A549 (cell line): ENCODE results near the gene DNAJB1. TPM values are rescaled to one million over a fixed set of nuclear protein-coding genes. Genes with fewer than 3 reads are reported as not detected.

Source experiments
- ATAC-seq, 2 experiments: fragments of 200-7000 bp in 1 of 2; fragments of >200 bp in 1 of 2; cut with Nextera tagmentation in 1 of 2; cut with Tn5 transposase in 1 of 2; 3 replicates each; pipeline versions ENCODE4 v1.8.0 to v1.9.1; 2018 to 2020; ENCODE audit warnings: mild to moderate bottlenecking in 1 of 2, moderate library complexity in 1 of 2
- CTCF ChIA-PET: fragments of 300-600 bp; sonication (Branson Sonifier 250); formaldehyde crosslinking; extraction: SDS; loops from one replicate; lab custom pipeline; 2021; ENCODE audit warnings: antibody characterized with exemption, inconsistent platforms; lab: Yijun Ruan, JAX
- POLR2A ChIA-PET: fragments of 350-600 bp; formaldehyde crosslinking; extraction: SDS; loops from one replicate; lab custom pipeline; 2021; ENCODE audit warnings: antibody characterized with exemption, inconsistent platforms; lab: Yijun Ruan, JAX
- DNase-seq, 2 experiments: peaks; one replicate each; pipeline versions ENCODE4 v3.0.0 to v3.0.0-alpha.2; 2011 to 2016; ENCODE audit warnings: low read depth in 1 of 2, low spot score in 1 of 2
- FAIRE-seq: peaks from 2 replicates; lab custom pipeline; 2011; peaks lifted over from hg19 to GRCh38; lab: Jason Lieb, UNC
- H3K27ac ChIP-seq, 2 experiments: fragments of >200 bp; sonication (Bioruptor Twin); formaldehyde crosslinking; 3 replicates each; pipeline ENCODE4 v1.5.1; 2016 to 2017
- H3K4me1 ChIP-seq: fragments of >200 bp; sonication (Bioruptor Twin); formaldehyde crosslinking; 3 replicates; pipeline ENCODE4 v1.6.1; 2016
- H3K4me2 ChIP-seq: fragments of >200 bp; sonication (Bioruptor Twin); formaldehyde crosslinking; 3 replicates; pipeline ENCODE4 v1.6.1; 2016
- H3K4me3 ChIP-seq: fragments of >200 bp; sonication (Bioruptor Twin); formaldehyde crosslinking; 3 replicates; pipeline ENCODE4 v1.5.1; 2016
- H3K9me3 ChIP-seq: fragments of >200 bp; sonication (Bioruptor Twin); formaldehyde crosslinking; 3 replicates; pipeline ENCODE4 v1.6.1; 2016
- ATOH8 ChIP-seq: fragments of 250-450 bp; sonication (Bioruptor Pico); IDR thresholded peaks from 2 replicates; pipeline ENCODE4 v1.5.0; 2020; ENCODE audit warnings: low read depth, mild to moderate bottlenecking, moderate library complexity
- BHLHE40 ChIP-seq: IDR thresholded peaks from 2 replicates; pipeline ENCODE4 v1.6.1; 2012; ENCODE audit warnings: low read depth, low read length, inconsistent platforms
- CBX8 ChIP-seq: fragments of 200-600 bp; sonication (generic); IDR thresholded peaks from 2 replicates; pipeline ENCODE4 v1.6.1; 2016
- CHD4 ChIP-seq: fragments of 200-600 bp; sonication (generic); IDR thresholded peaks from 2 replicates; pipeline ENCODE4 v1.6.1; 2016; ENCODE audit warnings: antibody characterized with exemption, mild to moderate bottlenecking, borderline replicate concordance
- E2F6 ChIP-seq: IDR thresholded peaks from 2 replicates; pipeline ENCODE4 v1.6.1; 2012; ENCODE audit warnings: low read depth, borderline replicate concordance
- EHMT2 ChIP-seq: fragments of 200-600 bp; sonication (generic); IDR thresholded peaks from 2 replicates; pipeline ENCODE4 v1.6.1; 2016; ENCODE audit warnings: antibody characterized with exemption, low read depth, mild to moderate bottlenecking, moderate library complexity
- ELK1 ChIP-seq: fragments of 150-350 bp; IDR thresholded peaks from 2 replicates; pipeline ENCODE4 v1.6.1; 2014; ENCODE audit warnings: low read depth, mild to moderate bottlenecking, low read length
- FOXS1 ChIP-seq: fragments of 250-450 bp; sonication (Bioruptor Pico); IDR thresholded peaks from 2 replicates; pipeline ENCODE4 v1.5.0; 2020; ENCODE audit warnings: mild to moderate bottlenecking, moderate library complexity
- GATA3 ChIP-seq: IDR thresholded peaks from 2 replicates; pipeline ENCODE4 v1.6.1; 2012; ENCODE audit warnings: borderline replicate concordance
- HOXA7 ChIP-seq: fragments of 250-450 bp; sonication (Bioruptor Pico); IDR thresholded peaks from 2 replicates; pipeline ENCODE4 v1.5.0; 2020; ENCODE audit warnings: mild to moderate bottlenecking, moderate library complexity
- HOXB5 ChIP-seq: fragments of 250-450 bp; sonication (Bioruptor Pico); IDR thresholded peaks from 2 replicates; pipeline ENCODE4 v1.5.0; 2020; ENCODE audit warnings: mild to moderate bottlenecking, moderate library complexity
- JUNB ChIP-seq: fragments of >200 bp; sonication (Bioruptor Twin); formaldehyde crosslinking; IDR thresholded peaks from 2 replicates; pipeline ENCODE4 v1.6.1; 2016
- KDM1A ChIP-seq: fragments of 200-600 bp; sonication (generic); IDR thresholded peaks from 2 replicates; pipeline ENCODE4 v1.6.1; 2016; ENCODE audit warnings: low read depth, mild to moderate bottlenecking
- MAX ChIP-seq: IDR thresholded peaks from 2 replicates; pipeline ENCODE4 v1.6.1; 2012
- NFE2L2 ChIP-seq: fragments of 150-350 bp; conservative IDR thresholded peaks from 2 replicates; pipeline ENCODE4 v1.6.1; 2014; ENCODE audit warnings: low read length
- NR3C1 ChIP-seq: fragments of >200 bp; sonication (Bioruptor Twin); formaldehyde crosslinking; IDR thresholded peaks from 3 replicates; pipeline ENCODE4 v1.6.1; 2017
- RCOR1 ChIP-seq: fragments of 150-350 bp; IDR thresholded peaks from 2 replicates; pipeline ENCODE4 v1.6.1; 2014; ENCODE audit warnings: antibody characterized with exemption, low read length, low read depth
- TFCP2L1 ChIP-seq: fragments of 250-450 bp; sonication (Bioruptor Pico); IDR thresholded peaks from 2 replicates; pipeline ENCODE4 v1.5.0; 2021; ENCODE audit warnings: mild to moderate bottlenecking
- ZSCAN20 ChIP-seq: fragments of 250-450 bp; sonication (Bioruptor Pico); IDR thresholded peaks from 2 replicates; pipeline ENCODE4 v1.8.0; 2022; ENCODE audit warnings: mild to moderate bottlenecking, moderate library complexity
- WGBS: methylation state at CpG from one replicate; pipeline ENCODE4 v1.1.6; 2017; ENCODE audit errors: missing lambda C conversion rate; 5-methylcytosine and 5-hydroxymethylcytosine counted together
- polyA plus RNA-seq, 4 experiments: library from polyadenylated mRNA; depleted of rRNA in 3 of 4; stranded (reverse); fragments of >200 nt; fragmentation: RNase III in 1 of 4; extraction: RNeasy Plus Mini Kit Qiagen cat#74134 plus additional on column Dnase treatment in 1 of 4; gene quantifications; 2 replicates in 3 of 4; 3 replicates in 1 of 4; pipeline ENCODE4 v1.2.3, GENCODE V29; 2011 to 2017
- TF ChIP-seq, protein P1 (sequence below): fragments of >200 bp; sonication (Bioruptor Twin); formaldehyde crosslinking; IDR thresholded peaks from 3 replicates; pipeline ENCODE4 v1.6.1; 2016
- TF ChIP-seq, protein P2 (sequence below): fragments of >200 bp; sonication (Bioruptor Twin); formaldehyde crosslinking; IDR thresholded peaks from 3 replicates; pipeline ENCODE4 v1.5.1; 2016

DNAJB1 gene
- polyA plus RNA-seq, 2 of the 4 experiments (the other 2 are of a cell fraction): 124 to 128 TPM

GRCh38 chr19:14516746-14517438, 1.3 kb downstream of the DNAJB1 start:
- ATAC-seq: no peak
- TF ChIP-seq MAX (no peak), BHLHE40 (no peak), ATOH8 (no peak), ELK1 (no peak), RCOR1 (no peak)
- TF ChIP-seq, protein P1, sequence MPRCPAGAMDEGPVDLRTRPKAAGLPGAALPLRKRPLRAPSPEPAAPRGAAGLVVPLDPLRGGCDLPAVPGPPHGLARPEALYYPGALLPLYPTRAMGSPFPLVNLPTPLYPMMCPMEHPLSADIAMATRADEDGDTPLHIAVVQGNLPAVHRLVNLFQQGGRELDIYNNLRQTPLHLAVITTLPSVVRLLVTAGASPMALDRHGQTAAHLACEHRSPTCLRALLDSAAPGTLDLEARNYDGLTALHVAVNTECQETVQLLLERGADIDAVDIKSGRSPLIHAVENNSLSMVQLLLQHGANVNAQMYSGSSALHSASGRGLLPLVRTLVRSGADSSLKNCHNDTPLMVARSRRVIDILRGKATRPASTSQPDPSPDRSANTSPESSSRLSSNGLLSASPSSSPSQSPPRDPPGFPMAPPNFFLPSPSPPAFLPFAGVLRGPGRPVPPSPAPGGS: no peak
- Histone ChIP-seq H3K9me3 (no peaks in the 10 kb centered on the region), H3K27ac (peak overlapping the region; percentile 99 to 100), H3K4me1 (peaks cover 66% of the 10 kb centered on the region), H3K4me3 (peak overlapping the region; percentile 100), H3K4me2 (peak overlapping the region; percentile 93)
- POLR2A ChIA-PET: interaction anchor here (1.8 to 3.2 kb wide), 4 partner anchors 10 to 20 kb away, joined by 10 to 112 read pairs (median 21); partner anchors contain the start of gene GIPC1
- FAIRE-seq: no peak
- no peak for DNase-seq
- CTCF ChIA-PET: interaction anchor here (0.7 to 3.5 kb wide), 2 partner anchors 11 to 25 kb away, joined by 3 to 17 read pairs; no protein-coding TSS in a partner anchor
- 5% methylated on average over 21 of the region's 22 CpGs for WGBS

DNA sequence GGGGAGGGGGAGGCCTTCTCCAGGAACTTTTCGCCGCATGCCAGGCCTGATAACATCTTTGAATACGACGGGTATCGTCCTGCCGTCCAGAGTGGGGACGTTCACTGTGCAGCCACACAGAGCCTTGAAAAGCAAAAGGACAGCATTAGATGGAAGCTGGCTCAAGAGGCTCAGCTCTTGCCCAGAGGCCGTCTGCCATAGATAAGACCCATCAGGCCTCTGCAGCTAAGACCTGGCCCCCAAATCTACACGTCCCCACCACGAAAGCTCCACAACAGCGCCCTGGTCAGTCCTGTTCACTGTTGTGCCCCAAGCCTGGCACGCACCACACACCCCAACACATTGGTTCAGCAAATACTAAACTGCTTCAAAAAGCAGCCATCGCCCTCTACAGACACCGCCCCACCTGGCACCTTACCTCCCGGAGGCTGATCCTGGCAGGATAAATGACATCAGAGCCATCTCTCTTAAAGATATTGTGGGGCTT, 2.1 kb downstream of the DNAJB1 start:
- DNase-seq: no peak
- ATAC-seq: no peak
- H3K4me2 ChIP-seq: peak overlapping the region; percentile 93
- POLR2A ChIA-PET: interaction anchor here (3.2 kb wide), 1 partner anchor 9 kb away, joined by 112 read pairs; no protein-coding TSS in a partner anchor
- H3K27ac ChIP-seq: peak overlapping the region; percentile 99 to 100
- peaks cover 64% of the 10 kb centered on the region for H3K4me1 ChIP-seq
- 51% methylated on average over 14 of the region's 15 CpGs for WGBS
- H3K9me3 ChIP-seq: no peaks in the 10 kb centered on the region
- FAIRE-seq: no peak
- peak overlapping the region; percentile 100 for H3K4me3 ChIP-seq
- CTCF ChIA-PET: interaction anchor here (0.9 to 3.5 kb wide), 3 partner anchors 9 to 41 kb away, joined by 3 to 17 read pairs (median 3); no protein-coding TSS in a partner anchor
- TF ChIP-seq HOXA7 (CRISPR knock-in tag) (no peak), TFCP2L1 (CRISPR knock-in tag) (no peak), E2F6 (no peak), GATA3 (no peak), CBX8 (no peak), ZSCAN20 (CRISPR knock-in tag) (no peak), JUNB (no peak), NR3C1 (no peak), KDM1A (no peak), EHMT2 (no peak), NFE2L2 (no peak), FOXS1 (no peak), HOXB5 (CRISPR knock-in tag) (no peak), MAX (no peak), CHD4 (no peak)
- TF ChIP-seq, protein P2, sequence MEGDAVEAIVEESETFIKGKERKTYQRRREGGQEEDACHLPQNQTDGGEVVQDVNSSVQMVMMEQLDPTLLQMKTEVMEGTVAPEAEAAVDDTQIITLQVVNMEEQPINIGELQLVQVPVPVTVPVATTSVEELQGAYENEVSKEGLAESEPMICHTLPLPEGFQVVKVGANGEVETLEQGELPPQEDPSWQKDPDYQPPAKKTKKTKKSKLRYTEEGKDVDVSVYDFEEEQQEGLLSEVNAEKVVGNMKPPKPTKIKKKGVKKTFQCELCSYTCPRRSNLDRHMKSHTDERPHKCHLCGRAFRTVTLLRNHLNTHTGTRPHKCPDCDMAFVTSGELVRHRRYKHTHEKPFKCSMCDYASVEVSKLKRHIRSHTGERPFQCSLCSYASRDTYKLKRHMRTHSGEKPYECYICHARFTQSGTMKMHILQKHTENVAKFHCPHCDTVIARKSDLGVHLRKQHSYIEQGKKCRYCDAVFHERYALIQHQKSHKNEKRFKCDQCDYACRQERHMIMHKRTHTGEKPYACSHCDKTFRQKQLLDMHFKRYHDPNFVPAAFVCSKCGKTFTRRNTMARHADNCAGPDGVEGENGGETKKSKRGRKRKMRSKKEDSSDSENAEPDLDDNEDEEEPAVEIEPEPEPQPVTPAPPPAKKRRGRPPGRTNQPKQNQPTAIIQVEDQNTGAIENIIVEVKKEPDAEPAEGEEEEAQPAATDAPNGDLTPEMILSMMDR: no peak
